ENCODE data around the gene GATD1. TPM values are rescaled to one million over a fixed set of nuclear protein-coding genes. Genes with fewer than 3 reads are reported as not detected.

The GATD1 gene
- total and polyA plus RNA-seq, 9 of the 15 experiments (the other 6 are each of a cell fraction or from before 2014, with no cell fraction given): 2.8 to 144 (median 36.9) TPM

GRCh38 chr11:825366-826226, 48.3 kb upstream of the GATD1 start:
- WGBS (ENCODE audit: insufficient coverage, low coverage, missing lambda C conversion rate): 69% methylated on average over 12 of the region's 12 CpGs
- intact Hi-C loops (cut with micrococcal nuclease): no loop called here
- in situ Hi-C loops (cut with MboI): no loop called here
- Histone ChIP-seq H3K9ac (ENCODE audit: insufficient read depth in 1 of 2, low read depth in 2 of 2, low read length in 2 of 2) (peak overlapping the region in 1 of 2 experiments; percentile 81; a peak in 2 of 4 replicates), H3K9me3 (replicated peaks; ENCODE audit: control insufficient read depth, insufficient read depth, low read depth, low read length) (no peaks in the 10 kb centered on the region), H3K79me2 (ENCODE audit: control insufficient read depth, insufficient read depth, low read length) (peaks cover 16% of the 10 kb centered on the region), H2AFZ (ENCODE audit: low read depth, low read length) (no peak overlapping the region), H3K27me3 (ENCODE audit: control insufficient read depth in 2 of 2, insufficient read depth in 2 of 2, low read length in 2 of 2) (no peaks in the 10 kb centered on the region), H3K36me3 (ENCODE audit: control insufficient read depth, insufficient read depth, low read length) (peaks cover 43% of the 10 kb centered on the region; the same call in 1 of the 3 replicates), H4K20me1 (replicated peaks; ENCODE audit: control insufficient read depth, insufficient read depth, low read length) (peaks cover 8% of the 10 kb centered on the region; the same call in 1 of the 2 replicates), H3K4me3 (no peak overlapping the region), H3K27ac (ENCODE audit: extremely low read depth, low read depth, low read length) (no peak overlapping the region), H3K9me1 (ENCODE audit: control insufficient read depth, insufficient read depth, low read length) (peaks cover 3% of the 10 kb centered on the region), H3K4me1 (replicated peaks in 1 of 2; ENCODE audit: control insufficient read depth in 2 of 2, insufficient read depth in 2 of 2, low read length in 2 of 2) (peaks cover 24 to 93% of the 10 kb centered on the region in 2 experiments), H3K4me2 (ENCODE audit: insufficient read depth, low read length) (no peak overlapping the region)
- ChIA-PET POLR2A (interaction anchor here (0.6 to 1.9 kb wide), 4 partner anchors 9 to 33 kb away, joined by 3 to 6 read pairs (median 3); no protein-coding TSS in a partner anchor), CTCF (ENCODE audit: low intra/inter-chr PET ratio) (no interaction called here)
- BruUV-seq (replicated peaks): no TSS peak
- ATAC-seq: no peak
- no peak for FAIRE-seq
- TF ChIP-seq ZNF764 (CRISPR knock-in tag; IDR thresholded peaks at IDR 0.05; ENCODE audit: low read depth) (no peak), NELFE (IDR thresholded peaks at IDR 0.05; ENCODE audit: insufficient read depth, insufficient read length) (no peak), MYNN (IDR thresholded peaks at IDR 0.05) (peak; percentile 50), MYNN (CRISPR knock-in tag; IDR thresholded peaks at IDR 0.05) (no peak), POLR2B (IDR thresholded peaks at IDR 0.05; ENCODE audit: low read depth, partially characterized antibody) (peak; percentile 21), ZNF436 (CRISPR knock-in tag; IDR thresholded peaks at IDR 0.05) (no peak), SUPT5H (IDR thresholded peaks at IDR 0.05) (peak; percentile 47), TRIM24 (IDR thresholded peaks at IDR 0.05) (no peak), THRB (CRISPR knock-in tag; conservative IDR thresholded peaks at IDR 0.05) (peak; percentile 40), FOXP1 (CRISPR knock-in tag; IDR thresholded peaks at IDR 0.05) (0 out of 2 replicates have a peak, but pooled peaks have one; percentile 5), RBFOX2 (IDR thresholded peaks at IDR 0.05; ENCODE audit: low read depth, low read length) (peak; percentile 54), POLR2A (conservative IDR thresholded peaks at IDR 0.05) (peak; percentile 49), POLR2G (IDR thresholded peaks at IDR 0.05; ENCODE audit: low read depth, low read length) (peak; percentile 74), TFAP4 (CRISPR knock-in tag; IDR thresholded peaks at IDR 0.05; ENCODE audit: borderline replicate concordance) (peak; percentile 46; the same call in 1 of the 2 replicates)
- TF ChIP-seq, protein P1, sequence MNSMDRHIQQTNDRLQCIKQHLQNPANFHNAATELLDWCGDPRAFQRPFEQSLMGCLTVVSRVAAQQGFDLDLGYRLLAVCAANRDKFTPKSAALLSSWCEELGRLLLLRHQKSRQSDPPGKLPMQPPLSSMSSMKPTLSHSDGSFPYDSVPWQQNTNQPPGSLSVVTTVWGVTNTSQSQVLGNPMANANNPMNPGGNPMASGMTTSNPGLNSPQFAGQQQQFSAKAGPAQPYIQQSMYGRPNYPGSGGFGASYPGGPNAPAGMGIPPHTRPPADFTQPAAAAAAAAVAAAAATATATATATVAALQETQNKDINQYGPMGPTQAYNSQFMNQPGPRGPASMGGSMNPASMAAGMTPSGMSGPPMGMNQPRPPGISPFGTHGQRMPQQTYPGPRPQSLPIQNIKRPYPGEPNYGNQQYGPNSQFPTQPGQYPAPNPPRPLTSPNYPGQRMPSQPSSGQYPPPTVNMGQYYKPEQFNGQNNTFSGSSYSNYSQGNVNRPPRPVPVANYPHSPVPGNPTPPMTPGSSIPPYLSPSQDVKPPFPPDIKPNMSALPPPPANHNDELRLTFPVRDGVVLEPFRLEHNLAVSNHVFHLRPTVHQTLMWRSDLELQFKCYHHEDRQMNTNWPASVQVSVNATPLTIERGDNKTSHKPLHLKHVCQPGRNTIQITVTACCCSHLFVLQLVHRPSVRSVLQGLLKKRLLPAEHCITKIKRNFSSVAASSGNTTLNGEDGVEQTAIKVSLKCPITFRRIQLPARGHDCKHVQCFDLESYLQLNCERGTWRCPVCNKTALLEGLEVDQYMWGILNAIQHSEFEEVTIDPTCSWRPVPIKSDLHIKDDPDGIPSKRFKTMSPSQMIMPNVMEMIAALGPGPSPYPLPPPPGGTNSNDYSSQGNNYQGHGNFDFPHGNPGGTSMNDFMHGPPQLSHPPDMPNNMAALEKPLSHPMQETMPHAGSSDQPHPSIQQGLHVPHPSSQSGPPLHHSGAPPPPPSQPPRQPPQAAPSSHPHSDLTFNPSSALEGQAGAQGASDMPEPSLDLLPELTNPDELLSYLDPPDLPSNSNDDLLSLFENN (IDR thresholded peaks at IDR 0.05; ENCODE audit: low read depth in 2 of 2, low read length in 2 of 2): 0 out of 4 replicates have a peak, but pooled peaks of 1 of the 2 experiments have one; percentile 23
- DNase-seq (ENCODE audit: extremely low read depth in 1 of 4, low spot score in 3 of 4): no peak

Data from K562 (cell line).